Measurements from ENCODE around the gene HSPG2. TPM values are rescaled to one million over a fixed set of nuclear protein-coding genes. Genes with fewer than 3 reads are reported as not detected.

The HSPG2 gene
- total and polyA plus RNA-seq, 2 donors (not counting 1 experiment from before 2014, with no cell fraction given) = 2.0 to 4.5 TPM

DNA sequence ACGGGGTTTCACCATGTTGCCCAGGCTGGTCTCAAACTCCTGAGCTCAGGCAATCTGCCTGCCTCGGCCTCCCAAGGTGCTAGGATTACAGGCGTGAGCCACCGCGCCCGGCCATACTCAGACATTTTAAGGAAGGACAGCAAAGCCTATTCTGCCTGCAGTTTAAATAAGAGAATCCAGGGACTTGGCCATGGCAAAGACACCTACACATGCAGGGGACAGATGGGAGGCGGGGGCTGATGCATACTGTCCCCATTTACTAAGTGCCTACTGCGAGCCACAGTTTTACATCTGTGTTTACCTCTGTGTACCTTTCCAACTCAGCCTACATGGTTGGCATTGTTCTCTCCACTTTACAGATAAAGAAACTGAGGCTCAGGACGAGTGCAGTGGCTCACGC lies 99.6 kb downstream of the HSPG2 start:
- Histone ChIP-seq H3K9me3 (ENCODE audit: control extremely low read depth in 1 of 3, control insufficient read depth in 2 of 3, insufficient read depth in 1 of 3, low read length in 2 of 3) (peaks cover 0 to 30% (median 11%) of the 10 kb centered on the region in 3 donors), H3K36me3 (replicated peaks in 1 of 2; ENCODE audit: control extremely low read depth in 1 of 2, control insufficient read depth in 1 of 2, extremely low read depth in 1 of 2, insufficient read depth in 2 of 2, low read length in 1 of 2) (peaks cover 0 to 2% of the 10 kb centered on the region in 2 experiments), H2AFZ (ENCODE audit: insufficient read depth, low read depth, low read length, poor library complexity, severe bottlenecking) (no peak overlapping the region), H3K9ac (ENCODE audit: low read length) (no peak overlapping the region), H3K4me2 (replicated peaks; ENCODE audit: low read depth, low read length, poor library complexity, severe bottlenecking) (no peak overlapping the region), H3K4me3 (ENCODE audit: control extremely low read depth in 1 of 5, extremely low read depth in 1 of 5, insufficient read depth in 1 of 5, low read depth in 2 of 5, low read length in 4 of 5) (no peak overlapping the region), H4K20me1 (ENCODE audit: control insufficient read depth, insufficient read depth, low read length, poor library complexity, severe bottlenecking) (no peaks in the 10 kb centered on the region), H3K27me3 (replicated peaks in 1 of 4; ENCODE audit: control extremely low read depth in 1 of 4, control insufficient read depth in 3 of 4, insufficient read depth in 4 of 4, low read length in 3 of 4) (no peaks in the 10 kb centered on the region), H3K4me1 (ENCODE audit: control insufficient read depth in 2 of 2, insufficient read depth in 2 of 2, low read length in 2 of 2) (no peaks in the 10 kb centered on the region), H3K79me2 (ENCODE audit: control insufficient read depth, insufficient read depth, low read length) (no peaks in the 10 kb centered on the region), H3K27ac (ENCODE audit: low read length in 2 of 2) (no peak overlapping the region)
- Mint-ChIP-seq H3K4me3 (no peak overlapping the region), H3K27ac (no peak overlapping the region), H3K27me3 (no peaks in the 10 kb centered on the region), H3K4me1 (no peaks in the 10 kb centered on the region), H3K9me3 (ENCODE audit: insufficient read depth) (peaks cover 10% of the 10 kb centered on the region)
- 100% methylated on average over 6 of the region's 10 CpGs for WGBS (ENCODE audit: insufficient coverage)
- ChIA-PET CTCF (no interaction called here), POLR2A (no interaction called here)
- intact Hi-C loops (cut with micrococcal nuclease) = no loop called here
- no peak for DNase-seq
- ATAC-seq (ENCODE audit: low read depth) = no peak
- no peak for TF ChIP-seq EZH2 (IDR thresholded peaks at IDR 0.05; ENCODE audit: borderline replicate concordance, insufficient read depth, low read depth, low read length, poor library complexity, severe bottlenecking)

DNA sequence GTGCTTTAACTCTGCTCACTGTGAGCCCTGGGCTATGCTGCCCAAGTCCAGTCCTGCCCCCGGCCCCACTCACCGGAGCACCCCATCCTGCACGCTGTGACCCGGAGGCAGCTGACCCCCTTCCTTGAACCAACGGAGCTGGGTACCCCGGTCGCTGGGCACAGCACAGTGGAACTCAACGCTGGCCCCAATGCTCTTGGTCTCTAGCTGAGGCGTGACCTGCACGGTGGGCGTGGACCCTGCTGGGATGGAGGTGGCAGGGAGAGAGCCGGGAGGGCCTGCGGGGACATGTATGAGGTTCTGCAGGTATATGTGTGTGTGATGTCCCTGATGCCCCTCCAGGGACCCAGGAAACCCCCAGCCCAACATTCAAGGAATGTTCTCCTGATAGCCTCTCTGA lies 100.4 kb downstream of the HSPG2 start:
- Histone ChIP-seq H2AFZ (ENCODE audit: insufficient read depth, low read depth, low read length, poor library complexity, severe bottlenecking) (no peak overlapping the region), H3K27ac (ENCODE audit: low read length in 2 of 2) (no peak overlapping the region), H3K79me2 (ENCODE audit: control insufficient read depth, insufficient read depth, low read length) (no peaks in the 10 kb centered on the region), H3K9me3 (ENCODE audit: control extremely low read depth in 1 of 3, control insufficient read depth in 2 of 3, insufficient read depth in 1 of 3, low read length in 2 of 3) (peaks cover 0 to 30% (median 11%) of the 10 kb centered on the region in 3 donors), H3K4me1 (ENCODE audit: control insufficient read depth in 2 of 2, insufficient read depth in 2 of 2, low read length in 2 of 2) (no peaks in the 10 kb centered on the region), H4K20me1 (ENCODE audit: control insufficient read depth, insufficient read depth, low read length, poor library complexity, severe bottlenecking) (no peaks in the 10 kb centered on the region), H3K36me3 (replicated peaks in 1 of 2; ENCODE audit: control extremely low read depth in 1 of 2, control insufficient read depth in 1 of 2, extremely low read depth in 1 of 2, insufficient read depth in 2 of 2, low read length in 1 of 2) (peaks cover 0 to 2% of the 10 kb centered on the region in 2 experiments), H3K27me3 (replicated peaks in 1 of 4; ENCODE audit: control extremely low read depth in 1 of 4, control insufficient read depth in 3 of 4, insufficient read depth in 4 of 4, low read length in 3 of 4) (no peaks in the 10 kb centered on the region), H3K4me2 (replicated peaks; ENCODE audit: low read depth, low read length, poor library complexity, severe bottlenecking) (no peak overlapping the region), H3K4me3 (ENCODE audit: control extremely low read depth in 1 of 5, extremely low read depth in 1 of 5, insufficient read depth in 1 of 5, low read depth in 2 of 5, low read length in 4 of 5) (no peak overlapping the region), H3K9ac (ENCODE audit: low read length) (no peak overlapping the region)
- CTCF ChIA-PET = no interaction called here
- Mint-ChIP-seq H3K9me3 (ENCODE audit: insufficient read depth) (peaks cover 10% of the 10 kb centered on the region), H3K27me3 (no peaks in the 10 kb centered on the region), H3K4me3 (no peak overlapping the region), H3K4me1 (no peaks in the 10 kb centered on the region), H3K27ac (no peak overlapping the region)
- DNase-seq = no peak
- intact Hi-C loops (cut with micrococcal nuclease) = no loop called here
- POLR2A ChIA-PET = no interaction called here
- 96% methylated on average over 11 of the region's 13 CpGs for WGBS (ENCODE audit: insufficient coverage)
- ATAC-seq (ENCODE audit: low read depth) = no peak
- TF ChIP-seq, protein P1, sequence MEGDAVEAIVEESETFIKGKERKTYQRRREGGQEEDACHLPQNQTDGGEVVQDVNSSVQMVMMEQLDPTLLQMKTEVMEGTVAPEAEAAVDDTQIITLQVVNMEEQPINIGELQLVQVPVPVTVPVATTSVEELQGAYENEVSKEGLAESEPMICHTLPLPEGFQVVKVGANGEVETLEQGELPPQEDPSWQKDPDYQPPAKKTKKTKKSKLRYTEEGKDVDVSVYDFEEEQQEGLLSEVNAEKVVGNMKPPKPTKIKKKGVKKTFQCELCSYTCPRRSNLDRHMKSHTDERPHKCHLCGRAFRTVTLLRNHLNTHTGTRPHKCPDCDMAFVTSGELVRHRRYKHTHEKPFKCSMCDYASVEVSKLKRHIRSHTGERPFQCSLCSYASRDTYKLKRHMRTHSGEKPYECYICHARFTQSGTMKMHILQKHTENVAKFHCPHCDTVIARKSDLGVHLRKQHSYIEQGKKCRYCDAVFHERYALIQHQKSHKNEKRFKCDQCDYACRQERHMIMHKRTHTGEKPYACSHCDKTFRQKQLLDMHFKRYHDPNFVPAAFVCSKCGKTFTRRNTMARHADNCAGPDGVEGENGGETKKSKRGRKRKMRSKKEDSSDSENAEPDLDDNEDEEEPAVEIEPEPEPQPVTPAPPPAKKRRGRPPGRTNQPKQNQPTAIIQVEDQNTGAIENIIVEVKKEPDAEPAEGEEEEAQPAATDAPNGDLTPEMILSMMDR (IDR thresholded peaks at IDR 0.05) = no peak
- TF ChIP-seq EZH2 (IDR thresholded peaks at IDR 0.05; ENCODE audit: borderline replicate concordance, insufficient read depth, low read depth, low read length, poor library complexity, severe bottlenecking) = no peak

All from B cell (primary cell).